ENCODE results near the gene PYM1.
A peak's percentile ranks its signal among the peaks of the same experiment; 100 is the strongest.

The PYM1 gene

GRCh38 chr12:55861871-55862270 is 65.8 kb downstream of the PYM1 start:
- H3K9me3 ChIP-seq (ENCODE audit: control insufficient read depth, insufficient read depth, low read depth, low read length): no peaks in the 10 kb centered on the region
- no peaks in the 10 kb centered on the region for H3K36me3 ChIP-seq (ENCODE audit: control insufficient read depth in 2 of 2, insufficient read depth in 1 of 2, low read length in 2 of 2)
- no peaks in the 10 kb centered on the region for H3K4me1 ChIP-seq (ENCODE audit: control insufficient read depth, insufficient read depth, low read length)
- ChIA-PET CTCF (interaction anchor here (0.7 kb wide), 1 partner anchor 33 kb away, joined by 4 read pairs; no protein-coding TSS in a partner anchor), POLR2A (interaction anchor here (0.8 kb wide), 1 partner anchor 32 kb away, joined by 3 read pairs; the partner anchor contains the start of gene DNAJC14)
- no peak for TF ChIP-seq ZNF776 (tag by site-specific recombination; IDR thresholded peaks at IDR 0.05; ENCODE audit: borderline replicate concordance)
- peak; percentile 4; the same call in 1 of the 2 replicates for TF ChIP-seq ZNF335 (tag by site-specific recombination; conservative IDR thresholded peaks at IDR 0.05)
- H3K4me3 ChIP-seq (ENCODE audit: low read depth, low read length): no peak overlapping the region
- H3K27ac ChIP-seq (ENCODE audit: extremely low read depth, low read depth, low read length): no peak overlapping the region

DNA sequence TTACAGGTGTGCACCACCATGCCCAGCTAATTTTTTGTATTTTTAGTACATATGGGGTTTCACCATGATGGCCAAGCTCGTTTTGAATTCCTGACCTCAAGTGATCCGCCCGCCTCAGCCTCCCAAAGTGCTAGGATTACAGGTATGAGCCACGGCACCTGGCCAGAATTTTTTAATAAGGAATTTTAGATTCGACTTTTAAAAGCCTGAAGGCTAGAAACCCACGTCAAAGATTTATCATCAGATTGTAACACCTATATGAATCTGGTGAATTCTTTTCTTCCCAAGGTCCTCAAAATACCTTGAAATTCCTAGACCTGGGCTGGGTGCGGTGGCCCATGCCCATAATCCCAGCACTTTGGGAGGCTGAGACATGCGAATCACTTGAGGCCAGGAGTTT is 66.3 kb downstream of the PYM1 start:
- Histone ChIP-seq H3K4me3 (ENCODE audit: low read depth, low read length) (no peak overlapping the region), H3K9me3 (ENCODE audit: control insufficient read depth, insufficient read depth, low read depth, low read length) (no peaks in the 10 kb centered on the region), H3K36me3 (ENCODE audit: control insufficient read depth in 2 of 2, insufficient read depth in 1 of 2, low read length in 2 of 2) (no peaks in the 10 kb centered on the region), H3K4me1 (ENCODE audit: control insufficient read depth, insufficient read depth, low read length) (no peaks in the 10 kb centered on the region), H3K27ac (ENCODE audit: extremely low read depth, low read depth, low read length) (no peak overlapping the region)
- CTCF ChIA-PET: interaction anchor here (0.7 kb wide), 1 partner anchor 33 kb away, joined by 4 read pairs; no protein-coding TSS in a partner anchor
- TF ChIP-seq ELK4 (IDR thresholded peaks at IDR 0.05; ENCODE audit: borderline replicate concordance, low read depth, low read length): no peak
- TF ChIP-seq KLF8 (tag by site-specific recombination; IDR thresholded peaks at IDR 0.05): no peak
- no peak for TF ChIP-seq ZNF585B (tag by site-specific recombination; IDR thresholded peaks at IDR 0.05)
- no peak for TF ChIP-seq ZBTB44 (tag by site-specific recombination; IDR thresholded peaks at IDR 0.05)
- TF ChIP-seq ZBTB1 (tag by site-specific recombination; IDR thresholded peaks at IDR 0.05): no peak
- no peak for TF ChIP-seq ZNF521 (tag by site-specific recombination; IDR thresholded peaks at IDR 0.05)
- no peak for TF ChIP-seq KLF1 (tag by site-specific recombination; IDR thresholded peaks at IDR 0.05)
- TF ChIP-seq ZNF621 (tag by site-specific recombination; IDR thresholded peaks at IDR 0.05): no peak
- TF ChIP-seq OVOL3 (tag by site-specific recombination; IDR thresholded peaks at IDR 0.05): no peak
- no peak for TF ChIP-seq ZNF266 (tag by site-specific recombination; IDR thresholded peaks at IDR 0.05; ENCODE audit: low read depth)
- no peak for TF ChIP-seq ZNF362 (tag by site-specific recombination; IDR thresholded peaks at IDR 0.05)
- TF ChIP-seq, protein P1, sequence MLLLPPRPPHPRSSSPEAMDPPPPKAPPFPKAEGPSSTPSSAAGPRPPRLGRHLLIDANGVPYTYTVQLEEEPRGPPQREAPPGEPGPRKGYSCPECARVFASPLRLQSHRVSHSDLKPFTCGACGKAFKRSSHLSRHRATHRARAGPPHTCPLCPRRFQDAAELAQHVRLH (tag by site-specific recombination; IDR thresholded peaks at IDR 0.05): no peak
- POLR2A ChIA-PET: no interaction called here

DNA sequence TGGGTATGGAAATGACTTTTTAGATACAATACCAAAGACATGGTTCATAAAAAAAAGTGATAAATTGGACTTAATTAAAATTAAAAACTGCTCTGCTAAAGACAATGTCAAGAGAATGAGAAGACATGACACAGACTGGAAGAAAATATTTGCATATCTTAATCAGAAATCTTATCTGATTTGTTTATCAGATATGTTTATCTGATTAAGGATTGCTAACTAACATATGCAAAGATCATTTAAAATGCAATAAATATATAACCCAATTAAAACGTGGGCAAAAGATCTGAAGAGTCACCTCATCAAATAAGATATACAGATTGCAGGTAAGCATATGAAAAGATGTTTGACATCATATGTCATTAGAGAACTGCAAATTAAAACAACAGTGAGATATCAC is 75.0 kb downstream of the PYM1 start:
- Histone ChIP-seq H3K9me3 (ENCODE audit: control insufficient read depth, insufficient read depth, low read depth, low read length) (no peaks in the 10 kb centered on the region), H3K36me3 (ENCODE audit: control insufficient read depth in 2 of 2, insufficient read depth in 1 of 2, low read length in 2 of 2) (no peaks in the 10 kb centered on the region), H3K4me3 (ENCODE audit: low read depth, low read length) (no peak overlapping the region), H3K4me1 (ENCODE audit: control insufficient read depth, insufficient read depth, low read length) (no peaks in the 10 kb centered on the region), H3K27ac (ENCODE audit: extremely low read depth, low read depth, low read length) (no peak overlapping the region)
- ChIA-PET POLR2A (no interaction called here), CTCF (no interaction called here)
- no peak for TF ChIP-seq SETDB1 (IDR thresholded peaks at IDR 0.05; ENCODE audit: insufficient read length, low read length)
- no peak for TF ChIP-seq ZNF658 (tag by site-specific recombination; IDR thresholded peaks at IDR 0.05)
- TF ChIP-seq ZNF155 (tag by site-specific recombination; IDR thresholded peaks at IDR 0.05): no peak
- no peak for TF ChIP-seq ZNF366 (tag by site-specific recombination; conservative IDR thresholded peaks at IDR 0.05)
- no peak for TF ChIP-seq ZFP69B (tag by site-specific recombination; IDR thresholded peaks at IDR 0.05)
- TF ChIP-seq ZBTB20 (tag by site-specific recombination; IDR thresholded peaks at IDR 0.05): no peak; the same call in 1 of the 2 replicates
- TF ChIP-seq, protein P2, sequence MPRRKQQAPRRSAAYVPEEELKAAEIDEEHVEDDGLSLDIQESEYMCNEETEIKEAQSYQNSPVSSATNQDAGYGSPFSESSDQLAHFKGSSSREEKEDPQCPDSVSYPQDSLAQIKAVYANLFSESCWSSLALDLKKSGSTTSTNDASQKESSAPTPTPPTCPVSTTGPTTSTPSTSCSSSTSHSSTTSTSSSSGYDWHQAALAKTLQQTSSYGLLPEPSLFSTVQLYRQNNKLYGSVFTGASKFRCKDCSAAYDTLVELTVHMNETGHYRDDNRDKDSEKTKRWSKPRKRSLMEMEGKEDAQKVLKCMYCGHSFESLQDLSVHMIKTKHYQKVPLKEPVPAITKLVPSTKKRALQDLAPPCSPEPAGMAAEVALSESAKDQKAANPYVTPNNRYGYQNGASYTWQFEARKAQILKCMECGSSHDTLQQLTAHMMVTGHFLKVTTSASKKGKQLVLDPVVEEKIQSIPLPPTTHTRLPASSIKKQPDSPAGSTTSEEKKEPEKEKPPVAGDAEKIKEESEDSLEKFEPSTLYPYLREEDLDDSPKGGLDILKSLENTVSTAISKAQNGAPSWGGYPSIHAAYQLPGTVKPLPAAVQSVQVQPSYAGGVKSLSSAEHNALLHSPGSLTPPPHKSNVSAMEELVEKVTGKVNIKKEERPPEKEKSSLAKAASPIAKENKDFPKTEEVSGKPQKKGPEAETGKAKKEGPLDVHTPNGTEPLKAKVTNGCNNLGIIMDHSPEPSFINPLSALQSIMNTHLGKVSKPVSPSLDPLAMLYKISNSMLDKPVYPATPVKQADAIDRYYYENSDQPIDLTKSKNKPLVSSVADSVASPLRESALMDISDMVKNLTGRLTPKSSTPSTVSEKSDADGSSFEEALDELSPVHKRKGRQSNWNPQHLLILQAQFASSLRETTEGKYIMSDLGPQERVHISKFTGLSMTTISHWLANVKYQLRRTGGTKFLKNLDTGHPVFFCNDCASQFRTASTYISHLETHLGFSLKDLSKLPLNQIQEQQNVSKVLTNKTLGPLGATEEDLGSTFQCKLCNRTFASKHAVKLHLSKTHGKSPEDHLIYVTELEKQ (tag by site-specific recombination; IDR thresholded peaks at IDR 0.05; ENCODE audit: borderline replicate concordance): no peak
- TF ChIP-seq ZFP37 (tag by site-specific recombination; IDR thresholded peaks at IDR 0.05): no peak
- TF ChIP-seq REPIN1 (tag by site-specific recombination; IDR thresholded peaks at IDR 0.05; ENCODE audit: low read depth): no peak
- no peak for TF ChIP-seq HOXC10 (CRISPR knock-in tag; IDR thresholded peaks at IDR 0.05)
- no peak for TF ChIP-seq ZSCAN4 (tag by site-specific recombination; IDR thresholded peaks at IDR 0.05)
